ENCODE results near the gene FNDC3B. TPM values are rescaled to one million over a fixed set of nuclear protein-coding genes. Genes with fewer than 3 reads are reported as not detected.
A peak's percentile ranks its signal among the peaks of the same experiment; 100 is the strongest.

Gene FNDC3B
- total RNA-seq, 1 experiment from 2014 or later, result 48.6 TPM

- H3K4me2 ChIP-seq (ENCODE audit: low read length), result peak overlapping the region; percentile 13
- no peaks in the 10 kb centered on the region for H3K9me2 ChIP-seq (replicated peaks; ENCODE audit: low read length)
- TF ChIP-seq EZH2 (IDR thresholded peaks at IDR 0.05; ENCODE audit: low read length, unreplicated experiment) (no peak), CTCF (conservative IDR thresholded peaks at IDR 0.05; ENCODE audit: low read depth, low read length) (no peak), EZH2phosphoT487 (IDR thresholded peaks at IDR 0.05; ENCODE audit: borderline replicate concordance, low read length) (no peak)
- peak overlapping the region; percentile 3; the same call in 1 of the 2 replicates for H3K27ac ChIP-seq (ENCODE audit: low read length)
- intact Hi-C loops (cut with micrococcal nuclease), result no loop called here
- no peak overlapping the region for H2AFZ ChIP-seq (ENCODE audit: low read length)
- H3K9ac ChIP-seq (ENCODE audit: low read length), result no peak overlapping the region
- H3K27me3 ChIP-seq (ENCODE audit: low read length), result no peaks in the 10 kb centered on the region
- H3K79me2 ChIP-seq (ENCODE audit: low read length), result peaks cover 97% of the 10 kb centered on the region
- H4K20me1 ChIP-seq (ENCODE audit: low read length), result peaks cover 88% of the 10 kb centered on the region
- no TSS peak for BruUV-seq (replicated peaks)
- POLR2A ChIA-PET (ENCODE audit: unreplicated experiment), result no interaction called here
- H3K9me3 ChIP-seq (ENCODE audit: low read length), result no peaks in the 10 kb centered on the region
- ATAC-seq, result peak; percentile 62
- H3K4me3 ChIP-seq (ENCODE audit: low read length), result 0 out of 2 replicates have a peak overlapping the region, but pooled peaks have one; percentile 4
- DNase-seq, result peak; percentile 55
- H3F3A ChIP-seq (ENCODE audit: low read length, unreplicated experiment), result no peaks in the 10 kb centered on the region
- peaks cover 26% of the 10 kb centered on the region for H3K4me1 ChIP-seq (ENCODE audit: insufficient read depth, low read length)
- CTCF ChIA-PET, result no interaction called here
- peaks cover 9% of the 10 kb centered on the region; the same call in 1 of the 2 replicates for H3K36me3 ChIP-seq (ENCODE audit: low read depth, low read length)
Measured at GRCh38 chr3:172061724-172062184, 22.4 kb downstream of the FNDC3B start.

GRCh38 chr3:172062761-172063160 is 23.4 kb downstream of the FNDC3B start:
- Histone ChIP-seq H3K9me3 (ENCODE audit: low read length) (no peaks in the 10 kb centered on the region), H3K27ac (ENCODE audit: low read length) (no peak overlapping the region), H3K36me3 (ENCODE audit: low read depth, low read length) (peaks cover 9% of the 10 kb centered on the region; the same call in 1 of the 2 replicates), H3F3A (ENCODE audit: low read length, unreplicated experiment) (no peaks in the 10 kb centered on the region), H3K79me2 (ENCODE audit: low read length) (peaks cover 97% of the 10 kb centered on the region), H4K20me1 (ENCODE audit: low read length) (peaks cover 88% of the 10 kb centered on the region), H3K4me2 (ENCODE audit: low read length) (no peak overlapping the region), H3K4me1 (ENCODE audit: insufficient read depth, low read length) (peaks cover 26% of the 10 kb centered on the region), H3K27me3 (ENCODE audit: low read length) (no peaks in the 10 kb centered on the region), H3K9ac (ENCODE audit: low read length) (no peak overlapping the region), H2AFZ (ENCODE audit: low read length) (no peak overlapping the region), H3K9me2 (replicated peaks; ENCODE audit: low read length) (no peaks in the 10 kb centered on the region), H3K4me3 (ENCODE audit: low read length) (no peak overlapping the region)
- CTCF ChIA-PET, result no interaction called here
- POLR2A ChIA-PET (ENCODE audit: unreplicated experiment), result no interaction called here
- ATAC-seq (no peak), DNase-seq (no peak)
- intact Hi-C loops (cut with micrococcal nuclease), result no loop called here
- BruUV-seq (replicated peaks), result no TSS peak
- TF ChIP-seq EZH2phosphoT487 (IDR thresholded peaks at IDR 0.05; ENCODE audit: borderline replicate concordance, low read length) (no peak), CTCF (conservative IDR thresholded peaks at IDR 0.05; ENCODE audit: low read depth, low read length) (no peak), EZH2 (IDR thresholded peaks at IDR 0.05; ENCODE audit: low read length, unreplicated experiment) (no peak)
